NB4 (cell line): ENCODE results near the gene SETSIP.

Experiments
- MYC ChIP-seq: IDR thresholded peaks from 2 replicates; pipeline ENCODE4 v1.6.1; 2011; ENCODE audit warnings: low read depth, low read length
- POLR2A ChIP-seq: IDR thresholded peaks from 2 replicates; pipeline ENCODE4 v1.6.1; 2011; ENCODE audit warnings: mild to moderate bottlenecking; ENCODE audit not compliant: insufficient read length; ENCODE audit errors: extremely low read depth
- TF ChIP-seq, protein P1 (sequence below): IDR thresholded peaks from one replicate; pipeline ENCODE4 v1.5.1; 2012; ENCODE audit warnings: low read depth, low read length
- TF ChIP-seq, protein P2 (sequence below): IDR thresholded peaks from 2 replicates; pipeline ENCODE4 v1.6.1; 2011; ENCODE audit warnings: low read depth, low read length

DNA sequence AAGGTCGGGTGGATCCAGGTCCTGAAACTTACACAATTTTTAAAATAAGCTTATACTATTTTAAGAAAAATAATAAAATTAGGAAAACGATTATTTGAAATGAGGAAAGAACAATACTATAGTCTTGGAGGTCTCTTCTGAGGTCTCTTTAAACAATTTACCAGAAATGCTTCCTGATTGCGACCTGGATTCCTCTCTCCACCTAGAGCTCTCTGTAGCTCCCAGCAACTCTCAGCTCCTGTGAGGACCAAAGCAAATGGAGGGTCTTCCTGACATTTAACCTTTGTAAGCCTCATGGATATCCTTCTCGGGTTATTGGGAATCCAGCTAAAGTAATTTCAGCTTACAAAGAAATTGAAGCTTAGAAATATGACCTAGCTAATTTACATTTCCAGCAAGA, 5.8 kb upstream of the SETSIP start:
- TF ChIP-seq, protein P1, sequence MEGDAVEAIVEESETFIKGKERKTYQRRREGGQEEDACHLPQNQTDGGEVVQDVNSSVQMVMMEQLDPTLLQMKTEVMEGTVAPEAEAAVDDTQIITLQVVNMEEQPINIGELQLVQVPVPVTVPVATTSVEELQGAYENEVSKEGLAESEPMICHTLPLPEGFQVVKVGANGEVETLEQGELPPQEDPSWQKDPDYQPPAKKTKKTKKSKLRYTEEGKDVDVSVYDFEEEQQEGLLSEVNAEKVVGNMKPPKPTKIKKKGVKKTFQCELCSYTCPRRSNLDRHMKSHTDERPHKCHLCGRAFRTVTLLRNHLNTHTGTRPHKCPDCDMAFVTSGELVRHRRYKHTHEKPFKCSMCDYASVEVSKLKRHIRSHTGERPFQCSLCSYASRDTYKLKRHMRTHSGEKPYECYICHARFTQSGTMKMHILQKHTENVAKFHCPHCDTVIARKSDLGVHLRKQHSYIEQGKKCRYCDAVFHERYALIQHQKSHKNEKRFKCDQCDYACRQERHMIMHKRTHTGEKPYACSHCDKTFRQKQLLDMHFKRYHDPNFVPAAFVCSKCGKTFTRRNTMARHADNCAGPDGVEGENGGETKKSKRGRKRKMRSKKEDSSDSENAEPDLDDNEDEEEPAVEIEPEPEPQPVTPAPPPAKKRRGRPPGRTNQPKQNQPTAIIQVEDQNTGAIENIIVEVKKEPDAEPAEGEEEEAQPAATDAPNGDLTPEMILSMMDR = no peak
- TF ChIP-seq POLR2A (no peak), MYC (no peak)
- TF ChIP-seq, protein P2, sequence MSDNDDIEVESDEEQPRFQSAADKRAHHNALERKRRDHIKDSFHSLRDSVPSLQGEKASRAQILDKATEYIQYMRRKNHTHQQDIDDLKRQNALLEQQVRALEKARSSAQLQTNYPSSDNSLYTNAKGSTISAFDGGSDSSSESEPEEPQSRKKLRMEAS = no peak
